Measurements from ENCODE around the gene YPEL3.

The YPEL3 gene

DNA sequence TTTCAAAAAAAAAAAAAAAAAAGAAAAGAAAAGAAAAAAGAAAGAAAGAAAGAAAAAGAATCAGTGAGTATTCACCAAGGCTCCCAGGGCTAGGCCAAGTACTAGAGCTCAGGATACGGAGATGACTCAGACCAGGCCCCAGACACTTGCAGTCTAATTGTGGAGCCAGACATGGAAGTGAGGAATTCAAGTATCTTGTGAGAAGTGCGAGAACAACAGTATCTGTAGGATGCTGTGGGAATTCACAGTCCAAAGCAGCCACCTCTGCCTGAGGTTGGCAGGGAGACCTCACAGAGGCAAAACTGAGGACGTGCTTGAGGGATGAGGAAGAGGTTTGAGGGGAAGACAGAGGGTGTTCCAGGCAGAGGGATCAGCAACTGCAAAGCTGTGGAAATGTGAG lies 44.5 kb downstream of the YPEL3 start:
- in situ Hi-C loops (cut with MboI; ENCODE audit: low pct_unique_long_range_greater_than_20kb, low sequenced_read_pairs, unreplicated experiment): no loop called here
- no peak for DNase-seq (ENCODE audit: low spot score)
- no peak for TF ChIP-seq CTCF (IDR thresholded peaks at IDR 0.05; ENCODE audit: extremely low read depth, insufficient read depth, missing control alignments)

GRCh38 chr16:30049871-30050270 lies 46.1 kb downstream of the YPEL3 start:
- in situ Hi-C loops (cut with MboI; ENCODE audit: low pct_unique_long_range_greater_than_20kb, low sequenced_read_pairs, unreplicated experiment): no loop called here
- no peak for TF ChIP-seq CTCF (IDR thresholded peaks at IDR 0.05; ENCODE audit: extremely low read depth, insufficient read depth, missing control alignments)
- DNase-seq (ENCODE audit: low spot score): no peak

DNA sequence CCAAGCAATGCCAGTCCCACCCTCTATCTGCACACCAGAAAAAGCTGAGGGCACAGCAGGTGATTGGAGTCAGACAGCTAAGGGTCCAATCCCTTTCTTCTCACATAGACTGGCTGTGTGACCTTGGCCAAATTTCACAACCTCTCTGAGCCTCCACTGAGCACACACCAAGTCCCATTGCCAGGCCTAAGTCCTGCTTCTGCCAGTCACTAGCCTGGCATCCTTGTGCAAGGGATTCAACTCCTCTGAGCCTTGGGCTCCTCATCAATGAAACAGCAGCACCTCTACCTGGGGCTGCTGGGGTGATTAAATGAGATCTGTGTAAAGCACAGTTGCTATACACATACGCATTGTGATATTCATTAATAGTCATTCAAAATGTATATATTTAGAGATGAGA lies 49.4 kb downstream of the YPEL3 start:
- no peak for DNase-seq (ENCODE audit: low spot score)
- in situ Hi-C loops (cut with MboI; ENCODE audit: low pct_unique_long_range_greater_than_20kb, low sequenced_read_pairs, unreplicated experiment): no loop called here
- no peak for TF ChIP-seq CTCF (IDR thresholded peaks at IDR 0.05; ENCODE audit: extremely low read depth, insufficient read depth, missing control alignments)

- no peak for TF ChIP-seq CTCF (IDR thresholded peaks at IDR 0.05; ENCODE audit: extremely low read depth, insufficient read depth, missing control alignments)
- in situ Hi-C loops (cut with MboI; ENCODE audit: low pct_unique_long_range_greater_than_20kb, low sequenced_read_pairs, unreplicated experiment): no loop called here
- no peak for DNase-seq (ENCODE audit: low spot score)
Observed at GRCh38 chr16:30046178-30046577, 49.8 kb downstream of the YPEL3 start.
